Ishikawa (cell line): Measurements from ENCODE around the gene MTPN.

Experiments used
- CEBPB ChIP-seq: IDR thresholded peaks from 2 replicates; pipeline ENCODE4 v1.6.1; 2012
- CREB1 ChIP-seq: IDR thresholded peaks from 2 replicates; pipeline ENCODE4 v1.6.1; 2012; ENCODE audit warnings: low read depth
- TAF1 ChIP-seq: IDR thresholded peaks from 2 replicates; pipeline ENCODE4 v1.6.1; 2012; ENCODE audit warnings: low read depth, mild to moderate bottlenecking
- TEAD4 ChIP-seq: IDR thresholded peaks from 2 replicates; pipeline ENCODE4 v1.6.1; 2012
- TF ChIP-seq, protein P1 (sequence below): IDR thresholded peaks from 2 replicates; pipeline ENCODE4 v1.6.1; 2012
- TF ChIP-seq, protein P2 (sequence below): IDR thresholded peaks from 2 replicates; pipeline ENCODE4 v1.6.1; 2012; ENCODE audit warnings: low read depth, mild to moderate bottlenecking

- TF ChIP-seq CEBPB (no peak), CREB1 (no peak), TAF1 (no peak), TEAD4 (no peak)
- TF ChIP-seq, protein P1, sequence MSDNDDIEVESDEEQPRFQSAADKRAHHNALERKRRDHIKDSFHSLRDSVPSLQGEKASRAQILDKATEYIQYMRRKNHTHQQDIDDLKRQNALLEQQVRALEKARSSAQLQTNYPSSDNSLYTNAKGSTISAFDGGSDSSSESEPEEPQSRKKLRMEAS: no peak
- TF ChIP-seq, protein P2, sequence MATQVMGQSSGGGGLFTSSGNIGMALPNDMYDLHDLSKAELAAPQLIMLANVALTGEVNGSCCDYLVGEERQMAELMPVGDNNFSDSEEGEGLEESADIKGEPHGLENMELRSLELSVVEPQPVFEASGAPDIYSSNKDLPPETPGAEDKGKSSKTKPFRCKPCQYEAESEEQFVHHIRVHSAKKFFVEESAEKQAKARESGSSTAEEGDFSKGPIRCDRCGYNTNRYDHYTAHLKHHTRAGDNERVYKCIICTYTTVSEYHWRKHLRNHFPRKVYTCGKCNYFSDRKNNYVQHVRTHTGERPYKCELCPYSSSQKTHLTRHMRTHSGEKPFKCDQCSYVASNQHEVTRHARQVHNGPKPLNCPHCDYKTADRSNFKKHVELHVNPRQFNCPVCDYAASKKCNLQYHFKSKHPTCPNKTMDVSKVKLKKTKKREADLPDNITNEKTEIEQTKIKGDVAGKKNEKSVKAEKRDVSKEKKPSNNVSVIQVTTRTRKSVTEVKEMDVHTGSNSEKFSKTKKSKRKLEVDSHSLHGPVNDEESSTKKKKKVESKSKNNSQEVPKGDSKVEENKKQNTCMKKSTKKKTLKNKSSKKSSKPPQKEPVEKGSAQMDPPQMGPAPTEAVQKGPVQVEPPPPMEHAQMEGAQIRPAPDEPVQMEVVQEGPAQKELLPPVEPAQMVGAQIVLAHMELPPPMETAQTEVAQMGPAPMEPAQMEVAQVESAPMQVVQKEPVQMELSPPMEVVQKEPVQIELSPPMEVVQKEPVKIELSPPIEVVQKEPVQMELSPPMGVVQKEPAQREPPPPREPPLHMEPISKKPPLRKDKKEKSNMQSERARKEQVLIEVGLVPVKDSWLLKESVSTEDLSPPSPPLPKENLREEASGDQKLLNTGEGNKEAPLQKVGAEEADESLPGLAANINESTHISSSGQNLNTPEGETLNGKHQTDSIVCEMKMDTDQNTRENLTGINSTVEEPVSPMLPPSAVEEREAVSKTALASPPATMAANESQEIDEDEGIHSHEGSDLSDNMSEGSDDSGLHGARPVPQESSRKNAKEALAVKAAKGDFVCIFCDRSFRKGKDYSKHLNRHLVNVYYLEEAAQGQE: no peak
Observed at GRCh38 chr7:135929722-135930141, 47.4 kb downstream of the MTPN start.
